Fibroblast of mammary gland (primary cell): ENCODE data around the gene ANO4.
A peak's percentile ranks its signal among the peaks of the same experiment; 100 is the strongest.

ENCODE experiments used
- DNase-seq: peaks from one replicate; pipeline ENCODE4 v3.0.0-alpha.2; 2010; ENCODE audit warnings: low read depth
- H3K4me3 ChIP-seq: 2 replicates; pipeline ENCODE4 v1.5.1; 2011; ENCODE audit warnings: low read depth, mild to moderate bottlenecking, low read length, moderate library complexity; ENCODE audit not compliant: control insufficient read depth
- TF ChIP-seq, protein P1 (sequence below): conservative IDR thresholded peaks from 2 replicates; pipeline ENCODE4 v1.5.1; 2011; ENCODE audit warnings: low read depth, low read length, inconsistent platforms; ENCODE audit not compliant: control insufficient read depth, insufficient read depth

ANO4 gene

DNA sequence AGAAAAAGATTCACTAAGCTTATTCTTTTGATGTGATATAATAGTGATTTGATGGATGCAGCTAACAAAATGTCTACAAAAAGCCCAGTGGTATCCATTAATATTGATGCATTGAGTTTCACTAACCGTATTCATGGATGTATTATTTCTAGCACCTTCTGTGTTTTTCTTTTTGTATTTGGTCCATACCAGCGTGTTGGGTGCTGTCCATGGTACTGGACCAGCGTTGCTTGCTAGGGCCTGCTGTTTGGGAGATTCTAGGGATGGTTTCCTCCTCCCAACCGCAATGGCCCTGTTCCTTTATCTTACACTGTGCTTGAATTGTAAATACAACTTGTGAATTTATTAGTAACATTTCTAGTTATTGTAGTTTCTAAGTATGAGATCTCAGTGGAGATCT, 31.7 kb downstream of the ANO4 start:
- peak; percentile 60 for DNase-seq
- no peak overlapping the region for H3K4me3 ChIP-seq
- TF ChIP-seq, protein P1, sequence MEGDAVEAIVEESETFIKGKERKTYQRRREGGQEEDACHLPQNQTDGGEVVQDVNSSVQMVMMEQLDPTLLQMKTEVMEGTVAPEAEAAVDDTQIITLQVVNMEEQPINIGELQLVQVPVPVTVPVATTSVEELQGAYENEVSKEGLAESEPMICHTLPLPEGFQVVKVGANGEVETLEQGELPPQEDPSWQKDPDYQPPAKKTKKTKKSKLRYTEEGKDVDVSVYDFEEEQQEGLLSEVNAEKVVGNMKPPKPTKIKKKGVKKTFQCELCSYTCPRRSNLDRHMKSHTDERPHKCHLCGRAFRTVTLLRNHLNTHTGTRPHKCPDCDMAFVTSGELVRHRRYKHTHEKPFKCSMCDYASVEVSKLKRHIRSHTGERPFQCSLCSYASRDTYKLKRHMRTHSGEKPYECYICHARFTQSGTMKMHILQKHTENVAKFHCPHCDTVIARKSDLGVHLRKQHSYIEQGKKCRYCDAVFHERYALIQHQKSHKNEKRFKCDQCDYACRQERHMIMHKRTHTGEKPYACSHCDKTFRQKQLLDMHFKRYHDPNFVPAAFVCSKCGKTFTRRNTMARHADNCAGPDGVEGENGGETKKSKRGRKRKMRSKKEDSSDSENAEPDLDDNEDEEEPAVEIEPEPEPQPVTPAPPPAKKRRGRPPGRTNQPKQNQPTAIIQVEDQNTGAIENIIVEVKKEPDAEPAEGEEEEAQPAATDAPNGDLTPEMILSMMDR: no peak

DNA sequence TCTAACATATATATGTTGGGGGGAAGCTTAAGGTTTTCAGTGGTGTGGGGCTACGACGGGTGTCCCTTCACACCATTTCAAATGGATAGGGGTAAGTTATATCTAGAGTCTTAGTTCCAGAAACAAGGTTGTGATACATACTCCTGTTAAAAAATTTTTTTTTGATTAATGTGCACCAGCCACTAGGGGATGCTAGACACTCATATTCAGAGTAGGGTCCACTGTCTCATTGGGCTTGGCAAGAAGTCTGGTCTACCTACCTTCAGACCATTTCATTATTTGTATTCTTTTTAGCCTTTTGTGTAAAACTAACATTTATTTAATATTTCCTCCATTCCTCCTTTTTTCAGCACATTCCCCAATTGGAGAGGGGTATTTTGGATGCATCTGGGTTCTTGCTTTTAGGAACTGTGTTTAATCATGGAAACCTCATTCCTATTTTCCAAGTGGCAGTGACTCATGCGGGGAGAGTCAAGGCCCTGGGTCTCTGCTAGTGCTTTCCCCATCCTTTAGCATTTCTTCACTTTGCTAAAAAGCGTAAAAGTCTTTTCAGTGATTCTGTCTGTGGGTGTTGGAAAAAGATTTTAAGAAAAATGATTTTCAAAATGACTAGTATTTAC, 33.4 kb downstream of the ANO4 start:
- no peak overlapping the region for H3K4me3 ChIP-seq
- peak; percentile 60 for DNase-seq
- TF ChIP-seq, protein P1: peak; percentile 95

DNA sequence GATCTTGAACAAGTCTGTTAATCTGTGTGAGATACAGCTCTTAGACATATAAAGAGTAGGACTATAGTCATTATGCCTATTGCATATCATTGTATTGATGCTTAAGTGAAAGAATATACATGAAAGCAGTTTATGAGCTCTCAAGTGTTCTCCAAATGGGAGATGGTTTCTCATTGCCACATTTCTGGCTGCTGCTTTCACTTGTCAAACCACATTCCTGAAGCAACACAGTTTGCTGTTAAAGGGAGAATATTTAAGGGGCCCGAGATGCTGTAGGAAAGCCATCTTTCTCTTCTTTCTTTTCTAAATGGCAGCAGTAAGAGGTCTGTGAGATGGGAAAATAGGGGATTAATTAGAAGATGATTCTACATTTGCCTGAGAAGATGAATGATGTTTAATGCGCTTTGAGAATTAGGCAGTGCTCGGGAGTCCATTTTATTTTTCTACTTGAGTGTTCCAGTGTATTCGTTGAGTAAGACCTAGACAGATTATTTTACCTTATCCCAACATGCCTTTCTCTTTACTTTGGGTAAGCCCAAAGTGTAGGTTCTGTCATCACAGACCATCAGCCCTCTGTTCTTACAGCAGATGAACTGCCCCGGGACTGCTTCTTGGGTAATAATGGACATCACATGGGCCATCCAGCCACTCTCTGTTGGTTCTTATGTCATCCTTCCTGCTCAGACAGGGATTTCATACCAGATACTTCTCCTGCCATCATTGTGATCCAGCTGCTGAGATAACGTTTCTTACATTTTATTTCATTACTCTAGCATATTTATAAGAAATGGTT, 35.6 kb downstream of the ANO4 start:
- DNase-seq: no peak
- TF ChIP-seq, protein P1: no peak
- no peak overlapping the region for H3K4me3 ChIP-seq

DNA sequence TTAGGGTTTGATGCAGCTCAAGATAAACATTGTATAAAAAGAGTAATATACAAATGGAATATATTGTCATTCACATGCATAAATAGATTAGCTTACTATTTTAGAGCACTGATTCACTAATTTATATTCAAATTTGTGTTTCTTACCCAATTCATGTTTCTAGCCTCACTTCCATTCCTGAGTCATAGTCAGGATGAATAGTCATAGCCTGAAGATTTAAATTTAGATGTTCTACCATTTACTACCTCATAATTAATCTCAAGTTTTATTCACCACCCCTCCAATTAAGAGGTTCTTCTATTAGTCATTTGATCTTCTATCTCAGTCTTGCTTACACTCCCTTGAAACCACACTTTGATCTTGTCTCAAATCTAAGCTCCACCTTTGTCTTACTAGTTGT, 38.7 kb downstream of the ANO4 start:
- DNase-seq: peak; percentile 31
- TF ChIP-seq, protein P1: no peak
- no peak overlapping the region for H3K4me3 ChIP-seq

DNA sequence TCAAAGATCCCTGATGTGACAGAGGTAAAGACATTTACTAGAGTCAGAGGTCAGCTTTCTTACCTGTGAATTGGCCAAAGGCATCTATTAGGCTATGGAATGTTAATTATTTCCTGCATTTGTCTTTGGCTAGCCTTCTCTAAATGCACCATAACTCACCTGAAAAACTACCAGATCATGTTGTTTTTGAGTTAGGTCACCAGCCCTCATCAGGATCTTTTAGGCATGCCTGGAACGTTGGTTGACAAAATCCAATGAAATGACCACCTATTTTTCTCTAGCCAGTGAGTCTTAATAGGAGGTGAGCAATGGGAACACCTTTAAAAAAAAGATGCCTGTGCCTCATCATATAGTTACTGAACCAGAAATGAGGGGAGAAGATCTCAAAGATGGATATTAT, 46.2 kb downstream of the ANO4 start:
- DNase-seq: no peak
- no peak overlapping the region for H3K4me3 ChIP-seq
- TF ChIP-seq, protein P1: no peak

DNA sequence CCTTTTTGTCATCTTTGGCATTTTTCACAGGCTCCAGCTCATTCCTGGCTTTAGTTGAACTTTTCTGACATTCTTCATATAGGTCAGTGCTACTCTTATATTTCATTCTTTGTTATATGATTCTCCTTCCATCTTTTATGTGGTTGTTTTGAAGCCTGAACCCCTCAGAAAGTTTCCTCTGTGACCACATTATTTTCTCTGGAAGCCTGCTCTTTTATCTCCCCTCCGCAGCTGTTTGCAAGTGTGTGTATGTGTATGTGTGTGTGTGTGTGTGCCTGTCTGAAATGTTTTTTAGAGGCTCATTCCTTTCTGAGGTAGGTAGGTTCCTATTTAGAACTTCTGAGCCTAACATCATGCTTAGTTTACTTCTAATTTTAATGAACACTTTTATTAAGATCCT, 47.6 kb downstream of the ANO4 start:
- TF ChIP-seq, protein P1: no peak
- DNase-seq: no peak
- H3K4me3 ChIP-seq: no peak overlapping the region
